Measurements from ENCODE around the gene LYRM7.
"Not testable (repeated sequence)": the region's sequence is repeated elsewhere in the genome, so short reads cannot be mapped to it uniquely, and the experiment has no call there.

LYRM7 gene

DNA sequence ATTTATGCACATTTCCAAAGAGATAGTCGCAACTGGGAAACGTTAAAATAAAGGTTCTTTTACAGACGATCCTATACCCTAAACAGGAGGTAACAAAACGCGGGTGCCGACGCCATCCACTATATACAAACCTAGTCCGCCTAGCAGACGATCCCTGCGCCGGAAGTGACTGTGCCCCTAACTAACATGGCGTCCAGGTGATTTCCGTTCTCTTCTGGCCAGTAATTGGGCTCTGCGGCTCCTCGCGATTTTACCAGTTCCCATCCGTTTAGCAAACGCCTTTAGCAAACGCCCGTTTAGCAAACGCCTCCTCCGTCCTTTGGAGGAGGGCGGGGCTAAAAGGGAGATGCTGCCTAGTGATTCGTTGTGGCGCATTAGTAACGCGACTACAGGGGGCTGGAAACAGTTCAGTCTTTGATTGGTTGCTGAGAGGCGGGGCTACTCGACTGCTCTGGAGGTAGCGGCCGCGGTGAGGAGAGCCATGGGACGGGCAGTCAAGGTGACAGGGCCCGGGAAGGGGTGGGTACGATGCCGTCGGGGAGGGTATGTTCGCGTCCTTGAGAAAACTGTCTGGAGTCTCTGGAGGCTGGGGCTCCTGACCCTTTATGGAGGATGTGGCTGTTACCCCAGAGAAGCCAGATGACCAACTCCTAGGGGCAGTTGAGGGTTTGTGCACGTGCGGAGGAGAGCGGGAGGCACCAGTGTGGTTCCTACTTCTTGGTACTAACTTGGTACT, at the start of gene LYRM7:
LYRM7 (plus strand) TSS at position 405 of the 736 bp plus-strand sequence; CDS start at position 482, 77 bp downstream.
- peak; percentile 97 for ATAC-seq

DNA sequence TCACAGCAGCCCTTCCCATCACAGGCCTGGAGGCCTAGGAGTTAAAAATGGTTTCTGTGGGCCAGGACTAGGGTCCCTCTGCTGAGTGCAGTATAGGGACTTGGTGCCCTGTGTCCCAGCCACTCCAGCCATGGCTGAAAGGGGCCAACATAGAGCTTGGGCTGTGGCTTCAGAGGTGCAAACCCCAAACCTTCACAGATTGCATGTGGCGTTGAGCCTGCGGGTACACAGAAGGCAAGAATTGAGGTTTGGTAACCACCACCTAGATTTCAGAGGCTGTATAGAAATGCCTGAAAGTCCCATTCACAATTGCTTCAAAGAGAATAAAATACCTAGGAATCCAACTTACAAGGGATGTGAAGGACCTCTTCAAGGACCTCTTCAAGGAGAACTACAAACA, 43.5 kb upstream of the LYRM7 start:
- not testable (repeated sequence) for ATAC-seq

DNA sequence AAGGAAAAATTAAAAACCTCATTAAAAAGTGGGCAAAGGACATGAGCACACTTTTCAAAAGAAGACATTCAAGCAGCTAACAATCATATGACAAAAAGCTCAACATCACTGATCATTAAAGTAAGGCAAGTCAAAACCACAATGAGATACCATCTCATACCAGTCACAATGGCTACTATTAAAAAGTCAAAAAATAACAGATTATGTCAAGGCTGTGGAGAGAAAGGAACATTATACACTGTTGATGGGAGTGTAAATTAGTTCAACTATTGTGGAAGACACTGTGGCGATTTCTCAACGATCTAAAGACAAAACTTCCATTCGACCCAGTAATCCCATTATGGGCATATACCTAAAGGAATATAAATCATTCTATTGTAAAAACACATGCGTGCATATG, 41.4 kb upstream of the LYRM7 start:
- ATAC-seq: no peak

DNA sequence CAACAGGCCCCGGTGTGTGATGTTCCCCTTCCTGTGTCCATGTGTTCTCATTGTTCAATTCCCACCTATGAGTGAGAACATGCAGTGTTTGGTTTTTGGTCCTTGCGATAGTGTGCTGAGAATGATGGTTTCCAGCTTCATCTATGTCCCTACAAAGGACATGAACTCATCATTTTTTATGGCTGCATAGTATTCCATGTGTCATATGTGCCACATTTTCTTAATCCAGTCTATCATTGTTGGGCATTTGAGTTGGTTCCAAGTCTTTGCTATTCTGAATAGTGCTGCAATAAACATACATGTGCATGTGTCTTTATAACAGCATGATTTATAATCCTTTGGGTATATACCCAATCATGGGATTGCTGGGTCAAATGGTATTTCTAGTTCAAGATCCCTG, 37.7 kb upstream of the LYRM7 start:
- ATAC-seq: not testable (repeated sequence)

DNA sequence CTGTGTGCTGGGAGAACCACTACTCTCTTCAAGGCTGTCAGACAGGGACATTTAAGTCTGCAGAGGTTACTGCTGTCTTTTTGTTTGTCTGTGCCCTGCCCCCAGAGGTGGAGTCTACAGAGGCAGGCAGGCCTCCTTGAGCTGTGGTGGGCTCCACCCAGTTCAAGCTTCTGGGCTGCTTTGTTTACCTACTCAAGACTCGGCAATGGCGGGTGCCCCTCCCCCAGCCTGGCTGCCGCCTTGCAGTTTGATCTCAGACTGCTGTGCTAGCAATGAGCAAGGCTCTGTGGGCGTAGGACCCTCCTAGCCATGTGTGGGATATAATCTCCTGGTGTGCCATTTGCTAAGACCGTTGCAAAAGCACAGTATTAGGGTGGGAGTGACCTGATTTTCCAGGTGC, 32.3 kb upstream of the LYRM7 start:
- ATAC-seq: not testable (repeated sequence)

DNA sequence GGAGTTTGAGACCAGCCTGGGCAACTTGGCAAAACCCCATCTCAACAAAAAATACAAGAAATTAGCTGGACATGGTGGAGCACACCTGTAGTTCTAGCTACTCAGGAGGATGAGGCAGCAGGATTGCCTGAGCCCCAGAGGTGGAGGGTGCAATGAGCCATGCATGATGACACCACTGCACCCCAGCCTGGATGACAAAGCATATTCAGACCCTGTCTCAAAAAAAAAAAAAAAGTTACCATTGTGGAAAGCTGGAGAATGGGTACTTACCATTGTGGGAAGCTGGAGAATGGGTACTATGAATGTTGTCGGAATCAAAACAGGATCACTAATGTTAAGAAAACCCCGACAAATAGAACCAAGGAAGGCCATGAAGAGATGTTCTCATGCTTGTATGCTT, 31.4 kb upstream of the LYRM7 start:
- ATAC-seq: no peak

DNA sequence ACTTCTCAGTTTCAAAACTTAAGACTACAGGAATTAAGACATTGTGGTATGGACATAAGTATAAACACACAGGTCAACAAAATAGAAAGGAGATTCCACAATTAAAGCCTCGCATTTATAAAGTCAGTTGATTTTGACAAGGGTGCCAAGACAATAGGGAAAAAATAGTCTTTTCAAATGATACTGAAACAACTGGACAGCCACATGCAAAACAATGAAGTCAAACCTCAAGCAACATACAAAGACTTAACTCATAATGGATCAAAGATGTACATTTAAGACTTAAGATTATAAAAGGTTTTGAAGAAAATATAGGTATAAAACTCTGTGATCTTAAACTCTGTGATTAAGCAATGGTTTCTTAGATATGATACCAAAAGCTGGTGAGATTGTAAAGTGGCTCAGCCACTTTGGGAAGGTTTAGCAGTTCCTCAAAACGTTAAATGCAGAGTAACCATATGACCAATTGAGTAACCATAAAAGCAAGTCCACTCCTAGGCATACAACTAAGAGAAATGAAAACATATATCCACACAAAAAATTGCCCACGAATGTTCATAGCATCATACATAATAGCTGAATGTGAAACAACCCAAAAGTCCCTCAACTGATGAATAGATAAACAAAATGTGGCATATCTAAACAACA, 27.6 kb upstream of the LYRM7 start:
- ATAC-seq: no peak

DNA sequence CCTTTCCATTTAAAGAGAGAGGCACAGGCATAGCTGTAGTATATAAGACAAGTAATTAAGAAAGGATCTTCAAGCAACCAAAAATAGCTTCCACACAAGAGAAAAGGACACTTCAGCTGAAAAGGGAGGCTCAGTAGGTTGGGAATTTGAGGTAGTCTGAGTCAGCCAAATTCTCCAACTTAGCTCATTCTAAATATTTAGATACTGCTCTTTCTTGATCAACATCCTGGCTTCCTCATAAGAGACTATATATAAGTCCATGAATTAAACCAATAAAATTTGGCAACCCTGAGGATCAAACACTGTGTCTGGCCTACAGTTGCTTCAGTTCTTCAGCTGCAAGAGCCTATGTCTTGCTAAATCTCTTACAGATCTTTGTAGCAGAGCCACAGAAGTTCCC, 23.5 kb upstream of the LYRM7 start:
- no peak for ATAC-seq

DNA sequence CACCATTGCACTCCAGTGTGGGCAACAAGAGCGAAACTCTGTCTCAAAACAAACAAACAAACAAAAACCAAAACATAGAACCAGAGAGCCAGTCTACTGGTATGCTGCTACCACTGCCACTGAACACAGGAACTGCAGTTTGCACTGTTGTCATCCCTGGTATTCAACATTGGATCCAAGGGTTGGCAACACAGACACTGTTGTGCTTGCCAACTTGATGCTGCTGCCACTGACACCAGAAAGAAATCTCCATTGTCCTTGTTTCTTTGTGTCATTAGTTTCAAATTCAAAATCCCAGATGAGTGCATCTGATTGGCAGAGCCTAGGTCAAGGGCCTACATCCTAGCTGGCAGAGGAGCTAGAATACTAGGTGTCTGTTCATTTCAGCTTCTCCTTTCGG, 21.9 kb upstream of the LYRM7 start:
- ATAC-seq: no peak

DNA sequence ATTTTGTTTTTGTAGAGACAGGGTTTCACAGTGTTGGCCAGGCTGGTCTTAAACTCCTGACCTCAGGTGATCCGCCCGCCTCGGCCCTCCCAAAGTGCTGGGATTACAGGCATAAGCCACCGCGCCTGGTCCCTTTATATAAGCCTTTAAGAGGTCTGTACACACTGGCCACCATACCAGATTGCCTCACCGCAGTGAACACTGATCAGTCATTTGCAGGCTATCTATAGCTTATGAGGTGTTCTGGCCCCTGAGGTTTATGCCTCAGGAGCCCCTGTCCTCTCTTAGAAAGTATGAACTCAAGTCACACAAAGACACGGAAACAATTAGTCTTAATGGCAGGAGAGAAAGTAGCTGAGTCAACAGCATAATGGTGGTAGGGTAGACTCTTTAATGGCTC, 20.3 kb upstream of the LYRM7 start:
- no peak for ATAC-seq

DNA sequence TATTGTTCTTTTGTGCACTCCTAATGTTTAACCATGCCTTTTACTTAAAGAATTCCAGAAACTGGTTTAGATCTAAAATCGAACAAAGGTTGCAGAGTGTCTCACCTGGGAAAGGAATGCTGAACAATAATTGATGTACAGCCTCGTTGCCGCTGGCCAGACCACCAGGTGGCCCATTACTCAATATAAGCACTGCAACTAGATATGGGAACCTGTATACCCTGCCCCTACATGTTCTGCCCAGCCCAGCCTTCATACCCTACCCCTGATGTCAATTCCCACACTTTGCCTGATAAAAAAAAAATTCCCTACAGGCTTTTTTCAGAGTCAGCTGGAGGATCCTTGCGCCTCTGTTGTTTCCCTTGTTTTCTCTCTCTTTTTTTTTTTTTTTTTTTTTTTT, 19.5 kb upstream of the LYRM7 start:
- ATAC-seq: no peak

DNA sequence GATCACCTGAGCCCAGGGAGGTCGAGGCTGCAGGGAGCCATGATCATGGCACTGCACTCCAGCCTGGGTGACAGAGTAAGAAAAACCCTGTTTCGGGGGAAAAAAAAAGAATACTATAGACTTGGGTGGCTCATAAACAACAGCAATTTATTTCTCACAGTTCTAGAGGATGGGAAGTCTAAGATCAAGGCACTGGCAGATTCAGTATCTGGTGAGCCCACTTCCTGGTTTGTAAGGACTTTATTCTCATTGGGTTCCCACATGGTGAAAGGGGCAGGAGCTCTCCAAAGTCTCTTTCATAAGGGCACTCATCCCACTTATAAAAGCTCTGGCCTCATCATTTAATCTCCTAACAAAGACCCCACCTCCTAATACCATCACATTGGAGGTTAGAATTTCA, 14.4 kb upstream of the LYRM7 start:
- ATAC-seq: no peak

DNA sequence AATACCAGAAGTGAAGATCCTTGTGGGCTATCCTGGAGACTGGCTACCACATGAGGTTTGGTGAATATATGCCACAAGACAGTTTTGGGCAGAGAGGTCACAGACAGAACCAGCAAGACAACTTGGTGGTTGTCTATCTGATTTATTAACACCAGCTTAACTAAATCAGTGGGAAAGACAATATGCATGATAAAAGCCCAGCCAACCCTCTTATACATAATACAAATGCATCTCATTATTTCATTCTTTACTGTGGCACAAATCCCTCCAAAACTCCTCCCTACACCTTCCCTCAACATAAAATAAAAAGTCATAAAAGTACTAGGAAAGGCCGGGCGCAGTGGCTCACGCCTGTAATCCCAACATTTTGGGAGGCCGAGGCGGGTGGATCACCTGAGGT, 13.8 kb upstream of the LYRM7 start:
- ATAC-seq: no peak

DNA sequence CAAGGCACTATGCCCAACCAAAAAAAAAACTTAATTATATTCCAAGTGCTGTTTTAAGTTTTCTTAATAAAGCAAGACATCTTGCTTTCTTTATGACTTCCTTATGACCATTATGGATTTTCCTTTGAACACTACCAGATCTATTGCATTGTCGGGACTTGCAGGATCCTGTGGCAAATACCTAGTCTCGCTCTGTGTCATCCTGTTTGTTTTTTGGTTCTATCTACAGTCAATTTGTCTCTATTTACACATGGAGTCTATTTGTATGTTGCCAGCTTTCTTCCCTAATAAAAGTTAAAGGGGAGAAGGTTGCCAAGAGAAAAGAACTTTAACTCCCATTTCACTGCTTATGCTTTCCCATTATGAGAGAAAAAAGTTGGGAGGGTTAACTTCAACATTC, 10.6 kb upstream of the LYRM7 start:
- no peak for ATAC-seq

DNA sequence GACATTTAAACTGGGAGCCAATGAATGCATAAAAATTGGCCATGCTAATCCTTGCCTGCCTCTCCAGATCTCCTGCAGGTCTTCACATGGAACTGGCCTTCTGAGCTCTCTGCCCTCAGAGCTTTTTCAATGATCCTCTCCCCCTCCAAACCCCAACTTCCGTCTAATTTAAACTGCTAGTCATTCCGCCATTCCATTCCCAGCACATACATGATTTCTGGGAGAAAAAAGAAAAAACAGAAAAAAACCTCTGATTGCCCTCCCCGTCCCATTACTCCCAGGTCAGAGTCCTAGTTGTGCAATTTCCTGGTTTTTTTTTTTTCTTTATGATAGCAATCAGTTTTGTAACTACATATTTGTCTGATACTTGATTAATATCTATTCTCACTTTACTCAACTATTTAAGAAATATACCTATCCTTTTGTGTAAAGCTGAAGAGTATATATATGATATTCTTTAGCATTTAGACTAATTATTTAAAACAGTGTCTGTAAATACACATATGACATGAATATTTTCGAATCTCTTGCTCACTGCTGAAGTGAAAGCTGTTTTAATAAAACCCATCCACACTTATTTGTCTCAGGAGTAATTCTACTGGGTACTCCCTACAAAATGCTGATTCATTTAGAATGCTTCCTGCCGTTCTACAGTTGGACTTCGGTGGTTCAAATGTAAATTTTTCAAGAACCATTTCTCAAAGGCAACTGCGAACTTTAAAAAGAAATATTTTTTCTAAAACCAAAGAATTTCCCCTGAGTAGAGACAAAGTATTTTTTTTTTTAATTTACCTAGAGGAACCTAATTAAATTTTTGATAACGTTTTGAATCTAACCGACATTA, 7.2 kb upstream of the LYRM7 start:
- no peak for ATAC-seq

DNA sequence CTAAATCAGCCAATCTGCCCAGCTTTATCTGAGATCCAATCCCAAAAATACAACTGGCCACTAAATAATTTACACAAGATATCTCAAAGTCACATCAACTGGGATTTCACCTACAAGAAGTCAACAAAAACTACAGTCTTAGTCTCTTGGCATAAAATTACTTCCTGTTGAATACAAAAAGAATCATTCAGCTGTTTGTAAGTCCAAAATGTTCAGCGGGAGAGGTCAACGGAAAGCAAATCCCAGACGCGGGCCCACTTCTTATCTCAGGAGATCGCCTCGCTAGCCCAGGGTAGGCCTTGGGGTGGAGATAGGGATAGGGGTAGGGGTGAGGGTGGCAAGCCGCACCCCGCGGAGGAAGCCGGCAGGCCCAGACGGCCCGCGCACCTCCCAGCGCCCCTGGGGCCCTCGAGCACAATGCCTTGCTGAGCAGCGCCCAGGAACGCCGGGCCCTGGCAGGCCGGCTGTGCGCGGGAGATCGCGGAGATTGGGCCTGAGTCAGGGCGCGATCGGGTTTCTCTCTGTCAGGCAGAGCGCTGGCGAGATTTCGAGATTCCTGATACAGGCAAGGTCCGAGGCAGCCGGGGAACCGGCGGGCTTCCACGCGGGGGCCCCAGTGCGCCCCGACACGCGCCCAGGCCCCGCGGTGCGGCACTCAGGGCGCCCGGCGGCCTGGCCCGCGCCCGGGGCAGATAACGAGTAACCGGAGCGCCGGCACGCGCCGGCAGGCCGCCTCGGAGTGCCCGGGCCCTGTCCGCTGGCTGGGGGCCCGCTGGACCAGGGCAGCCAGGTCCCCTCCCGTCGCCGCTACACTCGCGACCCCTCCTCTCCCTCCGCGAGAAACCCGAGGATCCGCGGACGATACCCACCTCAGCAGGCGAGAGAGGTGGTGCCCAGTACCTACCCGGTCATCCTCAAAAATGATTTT, 6.3 kb upstream of the LYRM7 start:
- ATAC-seq: peak; percentile 67 to 75

DNA sequence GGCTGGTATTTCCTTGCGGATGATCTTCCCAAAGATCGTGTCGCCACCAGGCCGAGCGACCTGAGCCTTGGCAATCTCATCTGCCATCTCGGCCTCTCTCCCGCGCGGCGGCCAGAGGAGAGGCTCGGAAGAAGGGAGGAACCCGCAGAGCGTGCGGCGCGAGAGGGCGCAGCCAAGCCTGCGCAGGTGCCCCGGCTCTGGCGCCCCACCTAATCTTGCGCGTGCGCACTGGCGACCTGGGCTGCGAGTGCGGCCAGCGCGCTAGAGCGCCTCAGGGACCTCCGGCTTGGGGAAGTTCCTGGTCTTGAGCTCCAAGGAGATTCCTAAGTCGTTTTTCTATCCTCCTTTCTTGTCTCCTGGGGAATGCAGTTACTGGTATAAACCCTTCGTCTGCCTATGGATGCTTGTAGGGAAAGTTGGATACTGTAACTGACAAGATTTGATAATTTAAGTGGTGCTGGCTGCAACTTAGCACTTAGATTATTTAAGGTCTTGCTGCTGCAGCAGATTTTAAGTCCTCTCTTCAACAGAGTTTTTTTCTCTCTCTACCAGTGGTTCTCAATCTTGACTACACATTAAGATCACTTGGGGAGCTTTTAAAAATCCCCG, 5.5 kb upstream of the LYRM7 start, which contains the start of gene HINT1:
HINT1 (minus strand) TSS at position 138 of the 609 bp plus-strand sequence; CDS start at position 87, 51 bp downstream.
- peak; percentile 87 for ATAC-seq

DNA sequence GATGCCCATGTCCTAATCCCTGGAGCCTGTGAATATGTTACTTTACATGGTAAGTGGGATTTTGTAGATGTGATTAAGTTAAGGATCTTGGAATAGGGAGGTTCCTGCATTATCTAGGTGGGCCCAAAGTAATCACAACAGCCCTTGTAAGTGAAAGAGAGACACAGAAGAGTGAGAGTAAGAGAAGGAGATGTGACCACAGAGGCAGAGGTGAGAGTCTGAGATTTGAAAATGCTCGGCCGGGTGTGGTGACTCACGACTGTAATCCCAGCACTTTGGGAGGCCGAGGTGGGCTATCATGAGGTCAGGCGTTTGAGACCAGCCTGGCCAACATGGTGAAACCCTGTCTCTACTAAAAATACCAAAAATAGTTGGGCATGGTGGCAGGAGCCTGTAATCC, 3.1 kb upstream of the LYRM7 start:
- no peak for ATAC-seq

DNA sequence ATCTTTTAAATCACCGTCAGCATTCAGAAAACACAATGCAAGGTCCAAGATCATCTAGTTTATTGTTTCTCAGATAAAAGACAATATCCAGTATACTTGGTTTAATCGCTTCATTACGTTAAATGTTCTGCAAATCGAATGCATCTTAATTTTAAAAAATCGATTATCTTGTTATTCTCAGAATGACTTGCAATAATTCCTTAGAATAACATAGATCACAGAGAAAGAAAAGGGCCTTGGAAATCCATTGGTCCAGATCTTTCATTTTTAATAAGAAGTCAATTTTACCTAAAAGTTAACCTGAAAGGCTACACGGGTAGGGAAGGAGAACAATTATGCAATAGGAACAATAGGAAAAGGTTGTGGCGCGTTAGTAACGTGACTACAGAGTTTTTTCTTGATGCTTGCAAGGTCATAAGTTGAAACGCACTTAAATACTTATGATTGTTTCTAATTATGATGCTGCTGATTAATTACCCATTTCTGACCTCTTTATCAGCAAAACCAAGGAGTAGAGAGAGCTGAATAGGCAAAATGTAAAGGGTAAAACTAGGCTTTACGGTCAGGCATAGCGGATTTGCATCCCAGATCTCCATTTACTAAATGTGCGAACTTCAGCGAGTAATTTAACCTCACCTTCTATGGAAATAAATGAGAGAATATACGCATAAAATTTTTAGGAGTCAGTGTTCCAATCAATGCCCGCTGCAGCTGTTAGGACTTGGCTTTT, 769 bp upstream of the LYRM7 start:
- ATAC-seq: no peak

DNA sequence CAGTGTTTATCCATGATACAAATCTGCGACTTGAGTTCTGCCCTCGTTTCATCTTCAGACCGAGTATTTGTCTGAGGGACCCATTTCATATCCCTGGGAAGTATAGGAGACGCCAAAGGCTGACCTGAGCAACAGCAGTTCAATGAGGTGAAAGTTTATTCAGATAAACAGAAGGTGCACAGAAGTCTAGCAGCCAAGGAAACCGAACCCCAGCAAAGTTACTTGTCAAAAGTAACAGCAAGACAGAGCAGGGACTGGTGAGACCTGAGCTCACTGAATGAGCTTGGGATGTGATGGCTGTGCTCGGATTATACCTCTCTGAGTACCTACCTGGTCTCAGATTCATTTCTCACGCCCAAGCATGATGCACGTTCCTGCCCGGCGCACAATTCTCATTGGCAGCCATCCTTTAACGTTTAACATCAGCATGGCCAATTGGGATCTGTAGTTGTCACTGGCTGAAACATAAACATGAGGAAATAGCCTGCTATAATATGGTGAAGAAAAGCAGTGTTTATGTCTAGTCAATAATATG, 599 bp downstream of the LYRM7 start:
- ATAC-seq: no peak

DNA sequence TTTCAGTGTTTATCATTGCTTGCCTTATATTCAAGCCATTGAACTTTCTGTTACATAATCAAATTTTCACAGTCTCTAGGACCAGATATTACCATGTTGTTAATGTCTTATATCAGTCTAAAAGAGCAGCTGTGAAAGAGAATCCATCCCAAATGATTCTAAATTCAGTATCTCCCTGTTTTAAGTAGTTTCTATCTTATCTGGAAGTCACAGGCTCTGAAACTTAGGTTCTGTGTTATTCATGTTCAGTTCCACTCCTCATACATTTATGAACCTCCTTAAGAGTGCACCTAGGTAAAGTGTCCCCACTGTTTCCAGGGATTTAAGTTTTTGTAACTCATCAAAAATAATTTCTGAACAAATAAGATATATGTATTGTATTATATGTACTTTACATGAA, 9.7 kb downstream of the LYRM7 start:
- no peak for ATAC-seq
